Ishikawa (cell line): Measurements from ENCODE around the gene DNAJC24.

Experiments
- CEBPB ChIP-seq: IDR thresholded peaks from 2 replicates; pipeline ENCODE4 v1.6.1; 2012
- CREB1 ChIP-seq: IDR thresholded peaks from 2 replicates; pipeline ENCODE4 v1.6.1; 2012; ENCODE audit warnings: low read depth
- EP300 ChIP-seq: IDR thresholded peaks from 2 replicates; pipeline ENCODE4 v1.6.1; 2012; ENCODE audit warnings: borderline replicate concordance
- FOXM1 ChIP-seq: IDR thresholded peaks from 2 replicates; pipeline ENCODE4 v1.6.1; 2012; ENCODE audit warnings: low read depth, borderline replicate concordance
- MAX ChIP-seq: IDR thresholded peaks from 2 replicates; pipeline ENCODE4 v1.6.1; 2012
- NFIC ChIP-seq: IDR thresholded peaks from 2 replicates; pipeline ENCODE4 v1.6.1; 2012
- RAD21 ChIP-seq: IDR thresholded peaks from 2 replicates; pipeline ENCODE4 v1.6.1; 2012; ENCODE audit warnings: low read depth
- REST ChIP-seq: IDR thresholded peaks from 2 replicates; pipeline ENCODE4 v1.6.1; 2012; ENCODE audit warnings: low read depth, mild to moderate bottlenecking
- TAF1 ChIP-seq: IDR thresholded peaks from 2 replicates; pipeline ENCODE4 v1.6.1; 2012; ENCODE audit warnings: low read depth, mild to moderate bottlenecking
- TCF12 ChIP-seq: IDR thresholded peaks from 2 replicates; pipeline ENCODE4 v1.6.1; 2012; ENCODE audit warnings: low read depth
- TEAD4 ChIP-seq: IDR thresholded peaks from 2 replicates; pipeline ENCODE4 v1.6.1; 2012
- YY1 ChIP-seq: IDR thresholded peaks from 2 replicates; pipeline ENCODE4 v1.6.1; 2012; ENCODE audit warnings: low read depth
- ZBTB7A ChIP-seq: IDR thresholded peaks from 2 replicates; pipeline ENCODE4 v1.6.1; 2012; ENCODE audit warnings: low read depth

- TF ChIP-seq YY1 = no peak
- TF ChIP-seq FOXM1 = no peak
- no peak for TF ChIP-seq ZBTB7A
- TF ChIP-seq EP300 = no peak
- no peak for TF ChIP-seq NFIC
- TF ChIP-seq CREB1 = no peak
- TF ChIP-seq MAX = no peak
- TF ChIP-seq TEAD4 = no peak
- no peak for TF ChIP-seq REST
- TF ChIP-seq TCF12 = no peak
- no peak for TF ChIP-seq RAD21
- no peak for TF ChIP-seq TAF1
- no peak for TF ChIP-seq CEBPB
Measured at GRCh38 chr11:31337806-31338205, 31.9 kb upstream of the DNAJC24 start.
